Duodenal mucosa (tissue), 2 donors: Measurements from ENCODE around the gene APLP2.
"Not testable (repeated sequence)": the region's sequence is repeated elsewhere in the genome, so short reads cannot be mapped to it uniquely, and the experiment has no call there.

Experiments
- H3K27ac ChIP-seq: one replicate; pipeline ENCODE4 v1.7.0; 2013; ENCODE audit warnings: low read depth, low read length
- H3K27me3 ChIP-seq, 2 donors: one replicate each; pipeline ENCODE4 v1.7.0; 2013; ENCODE audit warnings: low read length in 2 of 2, control low read depth in 1 of 2; ENCODE audit not compliant: insufficient read depth in 2 of 2, control insufficient read depth in 1 of 2
- H3K36me3 ChIP-seq, 2 donors: one replicate each; pipeline ENCODE4 v1.7.0; 2013; ENCODE audit warnings: low read length in 2 of 2, control low read depth in 1 of 2; ENCODE audit not compliant: insufficient read depth in 2 of 2, control insufficient read depth in 1 of 2
- H3K4me1 ChIP-seq, 2 donors: one replicate each; pipeline ENCODE4 v1.7.0; 2013; ENCODE audit warnings: low read length in 2 of 2, control low read depth in 1 of 2; ENCODE audit not compliant: insufficient read depth in 2 of 2, control insufficient read depth in 1 of 2
- H3K4me3 ChIP-seq, 2 donors: one replicate each; pipeline ENCODE4 v1.7.0; 2013; ENCODE audit warnings: low read length in 2 of 2, low read depth in 1 of 2
- H3K9ac ChIP-seq, 2 donors: one replicate each; pipeline ENCODE4 v1.7.0; 2013; ENCODE audit warnings: low read length in 2 of 2, low read depth in 1 of 2
- H3K9me3 ChIP-seq, 2 donors: one replicate each; pipeline ENCODE4 v1.7.0; 2013; ENCODE audit warnings: low read length in 2 of 2, control low read depth in 1 of 2; ENCODE audit not compliant: control insufficient read depth in 1 of 2

The APLP2 gene

GRCh38 chr11:130193551-130193950 lies 123.9 kb downstream of the APLP2 start:
- Histone ChIP-seq H3K4me1 (peaks cover 35 to 37% of the 10 kb centered on the region in 2 donors), H3K27ac (peak overlapping the region; percentile 62), H3K36me3 (peaks cover 26 to 69% of the 10 kb centered on the region in 2 donors)
- H3K4me3 ChIP-seq, H3K9ac ChIP-seq, H3K9me3 ChIP-seq, H3K27me3 ChIP-seq: not testable (repeated sequence)
